Neural progenitor cell (in vitro differentiated cells): ENCODE results near the gene NLK. TPM values are rescaled to one million over a fixed set of nuclear protein-coding genes. Genes with fewer than 3 reads are reported as not detected.

ENCODE experiments used
- DNase-seq: peaks from one replicate; pipeline ENCODE4 v3.0.0-alpha.2; 2016; ENCODE audit warnings: low spot score
- H2AFZ ChIP-seq: fragments of 200-600 bp; sonication (generic); replicated peaks from 2 replicates; pipeline ENCODE4 v1.6.1; 2016; ENCODE audit warnings: antibody characterized with exemption
- H3F3A ChIP-seq: fragments of 200-600 bp; sonication (generic); 2 replicates; pipeline ENCODE4 v1.6.1; 2016; ENCODE audit warnings: antibody characterized with exemption, low read depth
- H3K27ac ChIP-seq: fragments of 200-600 bp; sonication (generic); 2 replicates; pipeline ENCODE4 v1.5.1; 2016; ENCODE audit warnings: mild to moderate bottlenecking
- H3K27me3 ChIP-seq: fragments of 200-600 bp; sonication (generic); 2 replicates; pipeline ENCODE4 v1.6.1; 2016; ENCODE audit warnings: mild to moderate bottlenecking, moderate library complexity
- H3K36me3 ChIP-seq: fragments of 200-600 bp; sonication (generic); 2 replicates; pipeline ENCODE4 v1.5.1; 2016
- H3K4me1 ChIP-seq: fragments of 200-600 bp; sonication (generic); 2 replicates; pipeline ENCODE4 v1.6.1; 2016; ENCODE audit warnings: mixed run types
- H3K4me2 ChIP-seq: fragments of 200-600 bp; sonication (generic); 2 replicates; pipeline ENCODE4 v1.6.1; 2016
- H3K4me3 ChIP-seq: fragments of 200-600 bp; sonication (generic); 2 replicates; pipeline ENCODE4 v1.5.1; 2016
- H3K79me2 ChIP-seq: fragments of 200-600 bp; sonication (generic); 2 replicates; pipeline ENCODE4 v1.6.1; 2016; ENCODE audit warnings: low read depth
- H3K9ac ChIP-seq: fragments of 200-600 bp; sonication (generic); 2 replicates; pipeline ENCODE4 v1.6.1; 2016
- H3K9me3 ChIP-seq: fragments of 200-600 bp; sonication (generic); 2 replicates; pipeline ENCODE4 v1.5.1; 2016; ENCODE audit warnings: low read depth
- H4K20me1 ChIP-seq: fragments of 200-600 bp; sonication (generic); 2 replicates; pipeline ENCODE4 v1.6.1; 2016; ENCODE audit warnings: low read depth
- H3K27ac Mint-ChIP-seq: 3 replicates; pipeline ENCODE4 v1.8.0; 2021; ENCODE audit warnings: mixed read lengths
- H3K27me3 Mint-ChIP-seq: 2 replicates; pipeline ENCODE4 v1.8.0; 2022; ENCODE audit warnings: low read depth, mild to moderate bottlenecking, inconsistent platforms, moderate library complexity, mixed read lengths; ENCODE audit not compliant: insufficient read depth
- H3K36me3 Mint-ChIP-seq: 3 replicates; pipeline ENCODE4 v1.8.0; 2021; ENCODE audit warnings: mixed read lengths
- H3K4me1 Mint-ChIP-seq: 3 replicates; pipeline ENCODE4 v1.8.0; 2021; ENCODE audit warnings: mixed read lengths
- H3K4me3 Mint-ChIP-seq: 3 replicates; pipeline ENCODE4 v1.8.0; 2021; ENCODE audit warnings: mild to moderate bottlenecking, moderate library complexity, mixed read lengths
- H3K9me3 Mint-ChIP-seq: 3 replicates; pipeline ENCODE4 v1.8.0; 2020; ENCODE audit warnings: mixed read lengths
- CTCF ChIP-seq: fragments of 200-600 bp; sonication (generic); IDR thresholded peaks from 2 replicates; pipeline ENCODE4 v1.5.1; 2017; ENCODE audit warnings: antibody characterized with exemption, mild to moderate bottlenecking
- EZH2 ChIP-seq: fragments of 200-600 bp; sonication (generic); IDR thresholded peaks from 2 replicates; pipeline ENCODE4 v1.6.1; 2017; ENCODE audit warnings: antibody characterized with exemption, mild to moderate bottlenecking, moderate library complexity
- EZH2phosphoT487 ChIP-seq: fragments of 200-600 bp; sonication (generic); IDR thresholded peaks from 2 replicates; pipeline ENCODE4 v1.6.1; 2017; ENCODE audit warnings: antibody characterized with exemption
- total RNA-seq: library from RNA; depleted of rRNA; stranded (reverse); fragments of >200 nt; gene quantifications from 2 replicates; pipeline ENCODE4 v1.2.3, GENCODE V29; 2015; ENCODE audit warnings: low replicate concordance

Gene NLK
- total RNA-seq, 1 donor from 2014 or later: 61.7 TPM

GRCh38 chr17:28201315-28201714 lies 158.8 kb downstream of the NLK start:
- H3K4me2 ChIP-seq: no peak overlapping the region
- no peak overlapping the region for H2AFZ ChIP-seq
- peaks cover 5% of the 10 kb centered on the region for H3K27me3 Mint-ChIP-seq
- no peak overlapping the region for H3K4me3 ChIP-seq
- H3K27ac Mint-ChIP-seq: no peak overlapping the region
- no peak overlapping the region for H3K4me3 Mint-ChIP-seq
- H3K4me1 ChIP-seq: no peaks in the 10 kb centered on the region
- no peaks in the 10 kb centered on the region for H4K20me1 ChIP-seq
- H3K9ac ChIP-seq: no peak overlapping the region
- H3K27ac ChIP-seq: no peak overlapping the region
- H3K9me3 ChIP-seq: no peaks in the 10 kb centered on the region
- no peaks in the 10 kb centered on the region for H3K9me3 Mint-ChIP-seq
- H3F3A ChIP-seq: no peaks in the 10 kb centered on the region
- no peaks in the 10 kb centered on the region for H3K79me2 ChIP-seq
- H3K36me3 Mint-ChIP-seq: peaks cover 6% of the 10 kb centered on the region
- H3K36me3 ChIP-seq: no peaks in the 10 kb centered on the region
- no peak for DNase-seq
- no peaks in the 10 kb centered on the region for H3K27me3 ChIP-seq
- no peak for TF ChIP-seq EZH2
- no peak for TF ChIP-seq CTCF
- no peak for TF ChIP-seq EZH2phosphoT487
- H3K4me1 Mint-ChIP-seq: peaks cover 2% of the 10 kb centered on the region

- Histone ChIP-seq H3K36me3 (no peaks in the 10 kb centered on the region), H3K9me3 (no peaks in the 10 kb centered on the region), H2AFZ (no peak overlapping the region), H3K4me3 (no peak overlapping the region), H3K79me2 (no peaks in the 10 kb centered on the region), H3K4me2 (no peak overlapping the region), H3F3A (no peaks in the 10 kb centered on the region), H3K27me3 (no peaks in the 10 kb centered on the region), H3K27ac (no peak overlapping the region), H3K9ac (no peak overlapping the region), H3K4me1 (no peaks in the 10 kb centered on the region), H4K20me1 (no peaks in the 10 kb centered on the region)
- DNase-seq: no peak
- Mint-ChIP-seq H3K27ac (no peak overlapping the region), H3K4me3 (no peak overlapping the region), H3K27me3 (peaks cover 5% of the 10 kb centered on the region), H3K4me1 (peaks cover 2% of the 10 kb centered on the region), H3K36me3 (no peaks in the 10 kb centered on the region), H3K9me3 (no peaks in the 10 kb centered on the region)
- no peak for TF ChIP-seq CTCF
- TF ChIP-seq EZH2phosphoT487: no peak
- TF ChIP-seq EZH2: no peak
Observed at GRCh38 chr17:28204244-28204643, 161.8 kb downstream of the NLK start.

GRCh38 chr17:28204751-28205150 lies 162.3 kb downstream of the NLK start:
- H3K79me2 ChIP-seq: no peaks in the 10 kb centered on the region
- no peaks in the 10 kb centered on the region for H4K20me1 ChIP-seq
- H3K4me3 Mint-ChIP-seq: no peak overlapping the region
- H2AFZ ChIP-seq: no peak overlapping the region
- no peak overlapping the region for H3K9ac ChIP-seq
- no peak overlapping the region for H3K4me3 ChIP-seq
- TF ChIP-seq CTCF (no peak), EZH2 (no peak), EZH2phosphoT487 (no peak)
- no peak overlapping the region for H3K27ac Mint-ChIP-seq
- H3K9me3 ChIP-seq: no peaks in the 10 kb centered on the region
- no peaks in the 10 kb centered on the region for H3K9me3 Mint-ChIP-seq
- no peak overlapping the region for H3K27ac ChIP-seq
- peaks cover 5% of the 10 kb centered on the region for H3K27me3 Mint-ChIP-seq
- no peak for DNase-seq
- H3K4me1 Mint-ChIP-seq: peaks cover 2% of the 10 kb centered on the region
- H3K27me3 ChIP-seq: no peaks in the 10 kb centered on the region
- H3K4me1 ChIP-seq: no peaks in the 10 kb centered on the region
- no peaks in the 10 kb centered on the region for H3K36me3 ChIP-seq
- H3K4me2 ChIP-seq: no peak overlapping the region
- peaks cover 2% of the 10 kb centered on the region for H3K36me3 Mint-ChIP-seq
- H3F3A ChIP-seq: no peaks in the 10 kb centered on the region
